SK-N-SH (cell line): ENCODE data around the gene SHBG.

Experiments used
- GABPA ChIP-seq: IDR thresholded peaks from 2 replicates; pipeline ENCODE4 v1.4.0; 2012; ENCODE audit warnings: low read depth, mild to moderate bottlenecking
- SMC3 ChIP-seq: IDR thresholded peaks from 2 replicates; pipeline ENCODE4 v1.6.1; 2012; ENCODE audit warnings: low read depth, low read length, improper control_type of control experiment
- TF ChIP-seq, protein P1 (sequence below): fragments of 200-600 bp; sonication (generic); IDR thresholded peaks from 2 replicates; pipeline ENCODE4 v1.6.1; 2017; ENCODE audit warnings: antibody characterized with exemption, mild to moderate bottlenecking, moderate library complexity

DNA sequence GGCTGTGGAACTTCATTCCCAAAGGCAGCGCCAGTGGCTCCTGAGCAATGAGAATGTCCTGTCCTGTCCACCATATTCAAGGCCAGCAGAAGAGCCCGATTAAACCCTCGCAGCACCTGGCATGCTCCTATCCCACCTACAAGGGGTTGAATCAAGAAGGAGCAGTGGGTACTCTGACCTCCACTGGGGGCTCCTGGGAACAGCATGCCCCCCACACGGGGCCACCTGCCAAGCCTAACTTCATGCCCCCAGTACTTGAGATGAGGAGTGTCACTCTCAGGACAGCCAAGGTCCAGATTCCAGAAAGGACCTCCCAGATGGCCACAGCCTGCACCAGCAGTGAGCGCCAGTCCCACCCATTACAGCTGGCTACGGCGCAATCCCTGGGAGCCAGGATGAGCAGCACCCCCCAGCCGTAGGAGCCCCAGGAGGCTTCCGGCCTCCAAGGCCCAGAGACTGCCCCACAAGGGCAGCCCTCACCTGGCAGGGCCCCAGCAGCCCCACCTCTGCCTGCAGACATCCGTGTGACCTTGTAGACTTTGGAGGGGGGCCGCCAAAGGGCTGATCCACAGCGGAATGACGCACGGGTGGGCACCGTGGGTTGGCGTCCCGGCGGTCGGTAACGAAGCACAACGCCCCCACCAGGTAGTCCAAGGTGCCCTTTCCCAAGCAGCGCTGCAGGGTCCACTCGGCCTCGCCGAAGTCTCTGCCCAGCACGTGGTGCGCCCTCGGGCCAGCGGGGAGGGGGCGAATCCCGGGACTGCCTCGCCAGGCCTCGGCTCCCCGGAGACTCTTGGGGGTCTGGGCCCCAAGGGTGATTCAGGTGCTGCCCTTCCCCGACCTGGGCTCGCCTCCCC is 47.3 kb upstream of the SHBG start:
- TF ChIP-seq, protein P1, sequence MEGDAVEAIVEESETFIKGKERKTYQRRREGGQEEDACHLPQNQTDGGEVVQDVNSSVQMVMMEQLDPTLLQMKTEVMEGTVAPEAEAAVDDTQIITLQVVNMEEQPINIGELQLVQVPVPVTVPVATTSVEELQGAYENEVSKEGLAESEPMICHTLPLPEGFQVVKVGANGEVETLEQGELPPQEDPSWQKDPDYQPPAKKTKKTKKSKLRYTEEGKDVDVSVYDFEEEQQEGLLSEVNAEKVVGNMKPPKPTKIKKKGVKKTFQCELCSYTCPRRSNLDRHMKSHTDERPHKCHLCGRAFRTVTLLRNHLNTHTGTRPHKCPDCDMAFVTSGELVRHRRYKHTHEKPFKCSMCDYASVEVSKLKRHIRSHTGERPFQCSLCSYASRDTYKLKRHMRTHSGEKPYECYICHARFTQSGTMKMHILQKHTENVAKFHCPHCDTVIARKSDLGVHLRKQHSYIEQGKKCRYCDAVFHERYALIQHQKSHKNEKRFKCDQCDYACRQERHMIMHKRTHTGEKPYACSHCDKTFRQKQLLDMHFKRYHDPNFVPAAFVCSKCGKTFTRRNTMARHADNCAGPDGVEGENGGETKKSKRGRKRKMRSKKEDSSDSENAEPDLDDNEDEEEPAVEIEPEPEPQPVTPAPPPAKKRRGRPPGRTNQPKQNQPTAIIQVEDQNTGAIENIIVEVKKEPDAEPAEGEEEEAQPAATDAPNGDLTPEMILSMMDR, result no peak
- TF ChIP-seq SMC3, result no peak
- no peak for TF ChIP-seq GABPA
